Fibroblast of skin of left biceps (primary cell): ENCODE results near the gene KCNH8.

Experiments
- DNase-seq, 2 experiments: peaks; one replicate each; pipeline ENCODE4 v3.0.0-alpha.2; 2013; ENCODE audit warnings: low read depth in 2 of 2

The KCNH8 gene

DNA sequence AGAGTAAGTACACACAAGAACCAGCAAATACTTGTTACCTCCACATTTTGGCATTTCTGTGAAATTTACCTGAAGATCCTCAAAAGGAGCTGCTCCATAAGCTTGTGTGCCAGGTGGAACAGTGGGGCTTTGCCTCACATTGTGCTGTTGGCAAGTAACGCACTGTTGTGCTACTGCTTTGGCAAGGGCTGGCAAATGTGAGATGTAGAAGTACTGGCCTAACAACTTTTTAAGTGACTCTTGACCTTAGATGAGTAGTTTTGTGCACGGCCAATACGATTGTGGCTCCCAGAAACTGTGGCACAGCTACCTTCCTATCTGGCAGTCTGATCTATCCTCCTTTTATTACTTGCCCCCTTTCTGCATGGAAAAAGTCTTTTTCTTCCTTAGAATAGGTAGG is 337.0 kb downstream of the KCNH8 start:
- no peak for DNase-seq

DNA sequence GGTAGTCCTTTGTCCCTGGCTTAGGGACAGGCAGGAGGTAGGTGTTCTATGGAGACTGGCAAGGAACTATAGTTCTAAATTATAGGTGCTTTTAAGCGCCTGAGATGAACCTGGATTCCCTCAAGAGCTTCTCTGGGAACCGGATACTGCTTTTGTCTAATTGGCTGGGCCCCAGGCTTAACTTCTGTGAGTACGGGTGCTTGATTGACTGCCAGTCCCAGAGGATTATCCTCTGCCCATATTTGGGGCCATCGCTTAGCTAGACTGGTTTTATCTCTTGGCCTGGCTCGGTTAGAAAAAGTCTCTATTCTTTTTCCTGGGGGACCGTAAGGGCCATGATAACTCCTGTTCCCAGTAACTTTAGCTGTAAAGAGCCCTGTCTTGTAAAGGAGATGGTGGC is 339.1 kb downstream of the KCNH8 start:
- DNase-seq = no peak

DNA sequence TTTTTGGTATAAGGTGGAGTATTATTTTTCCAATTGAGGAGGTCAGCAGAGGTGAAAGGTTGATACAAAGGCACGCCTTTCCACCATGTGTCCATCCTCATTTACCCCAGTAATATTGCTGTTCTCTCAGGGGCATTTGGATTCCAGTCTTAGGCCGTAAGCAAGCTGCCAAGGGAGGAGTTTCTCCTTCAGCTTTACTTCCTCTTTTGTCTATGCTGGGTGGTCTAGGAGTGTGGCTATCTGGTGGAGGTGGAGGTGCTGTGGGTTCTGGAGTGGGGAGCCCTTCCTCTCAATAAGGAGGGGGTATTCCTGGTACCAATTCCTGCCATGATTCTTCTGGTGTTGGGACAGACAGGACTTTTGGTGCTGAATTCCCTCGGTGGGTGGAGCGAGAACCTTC is 340.6 kb downstream of the KCNH8 start:
- DNase-seq = no peak

DNA sequence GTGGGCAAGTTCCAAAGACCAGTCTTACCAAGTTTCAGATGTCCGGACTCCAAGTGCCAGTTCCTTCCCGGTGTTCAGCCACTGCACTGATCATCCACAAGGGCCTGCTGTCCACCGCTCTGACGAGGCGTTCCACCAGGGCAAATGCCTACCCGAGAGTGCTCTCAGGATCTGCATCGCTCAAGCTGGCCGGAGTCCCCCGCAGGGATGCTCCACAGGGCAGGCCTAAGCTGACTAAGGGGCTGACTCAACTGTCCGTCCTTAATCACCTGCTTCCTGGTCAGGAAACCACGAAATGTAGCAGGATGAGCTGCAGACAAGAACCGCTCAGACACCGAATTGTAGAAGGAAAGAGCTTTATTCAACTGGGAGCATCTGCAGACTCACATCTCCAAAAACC is 341.6 kb downstream of the KCNH8 start:
- no peak for DNase-seq

DNA sequence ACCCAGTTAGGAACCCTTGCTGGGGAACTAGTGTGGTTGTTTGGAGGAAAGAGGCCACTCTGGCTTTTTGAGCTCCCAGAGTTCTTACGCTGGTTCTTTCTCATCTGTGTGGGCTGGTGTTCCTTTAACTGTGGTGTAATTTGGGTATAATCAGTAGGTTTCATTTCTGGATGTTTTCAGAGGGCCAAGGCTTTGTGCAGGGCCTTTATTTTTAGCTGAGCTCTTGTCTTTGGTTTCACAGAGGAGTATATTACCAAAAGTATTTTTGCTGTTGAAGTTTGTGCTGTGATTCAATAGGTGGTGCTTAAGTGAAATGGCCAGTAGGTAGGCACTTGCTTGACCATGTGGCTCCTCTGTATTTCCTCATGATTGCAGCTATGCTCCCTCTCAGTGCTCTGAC is 357.9 kb downstream of the KCNH8 start:
- DNase-seq = no peak

DNA sequence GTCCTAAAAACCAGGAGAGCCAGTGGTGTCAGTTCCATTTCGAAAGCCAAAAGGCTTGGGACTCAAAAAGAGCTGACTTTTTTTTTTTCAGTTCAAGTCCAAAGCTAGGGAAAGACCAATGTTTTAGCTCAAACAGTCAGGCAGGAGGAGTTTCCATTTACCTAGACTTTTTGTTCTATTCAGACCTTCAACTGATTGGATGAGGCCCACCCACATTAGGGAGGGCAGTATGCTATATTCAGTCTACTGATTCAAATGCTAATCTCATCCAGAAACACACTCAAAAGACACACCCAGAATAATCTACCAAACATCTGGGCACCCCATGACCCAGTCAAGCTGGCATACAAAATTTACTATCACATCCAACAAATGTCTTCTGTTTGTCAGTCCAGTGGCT is 374.0 kb downstream of the KCNH8 start:
- no peak for DNase-seq

DNA sequence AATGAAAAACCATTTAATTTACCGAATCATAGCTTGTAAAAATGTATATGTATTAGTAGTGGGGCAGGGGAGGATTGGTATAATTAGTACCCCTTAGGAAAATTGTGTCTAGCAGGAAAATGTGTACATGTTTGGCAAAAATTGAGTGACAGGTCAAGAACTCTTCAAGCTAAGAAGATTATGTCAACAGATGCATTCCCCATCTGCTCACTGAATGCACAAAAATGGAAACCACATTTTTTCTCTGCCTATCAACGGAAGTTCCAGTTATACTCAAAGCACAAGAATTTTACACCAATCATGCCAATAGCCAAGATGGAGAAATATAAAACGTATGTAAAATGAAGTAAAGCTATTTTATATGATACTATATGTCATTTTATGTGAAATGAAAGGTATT is 377.8 kb downstream of the KCNH8 start:
- DNase-seq = no peak

DNA sequence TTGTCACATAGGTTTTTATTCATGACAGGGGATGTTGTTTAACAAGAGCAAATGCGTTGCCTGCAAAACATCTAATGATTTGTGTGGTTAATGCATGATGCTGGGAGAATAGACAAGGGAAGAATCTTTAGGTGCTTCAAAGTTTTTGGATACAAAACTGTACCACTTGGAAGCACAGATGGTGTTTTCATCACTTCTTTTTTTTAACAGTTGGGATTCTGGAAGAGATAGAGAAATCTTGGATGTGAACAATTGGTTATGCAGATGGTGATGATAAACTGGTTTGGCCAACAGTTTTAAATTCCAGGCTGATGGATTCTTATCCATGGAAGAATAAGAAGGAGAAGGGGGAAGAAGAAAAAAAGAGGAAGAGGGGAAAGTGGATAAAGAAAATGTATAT is 379.4 kb downstream of the KCNH8 start:
- DNase-seq = no peak

DNA sequence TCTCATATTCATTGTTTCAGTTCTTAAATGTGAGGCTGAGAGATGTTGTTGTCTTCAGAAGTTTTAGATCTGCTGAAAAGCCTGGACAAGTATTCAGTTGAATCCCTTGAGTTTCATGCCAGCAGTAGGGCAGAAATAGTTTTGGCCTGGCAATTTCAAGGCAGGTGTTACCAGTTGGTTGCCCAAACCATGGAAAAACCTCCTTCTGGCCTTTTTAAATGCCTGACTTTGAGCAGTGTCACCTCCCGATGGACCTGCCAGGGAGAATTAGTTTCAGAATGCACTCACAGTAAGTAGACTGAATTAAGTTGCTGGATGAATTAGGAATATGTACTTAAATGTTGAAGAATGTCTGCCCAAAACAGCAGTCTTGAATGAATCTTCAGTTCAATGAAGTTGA is 383.1 kb downstream of the KCNH8 start:
- DNase-seq = no peak

DNA sequence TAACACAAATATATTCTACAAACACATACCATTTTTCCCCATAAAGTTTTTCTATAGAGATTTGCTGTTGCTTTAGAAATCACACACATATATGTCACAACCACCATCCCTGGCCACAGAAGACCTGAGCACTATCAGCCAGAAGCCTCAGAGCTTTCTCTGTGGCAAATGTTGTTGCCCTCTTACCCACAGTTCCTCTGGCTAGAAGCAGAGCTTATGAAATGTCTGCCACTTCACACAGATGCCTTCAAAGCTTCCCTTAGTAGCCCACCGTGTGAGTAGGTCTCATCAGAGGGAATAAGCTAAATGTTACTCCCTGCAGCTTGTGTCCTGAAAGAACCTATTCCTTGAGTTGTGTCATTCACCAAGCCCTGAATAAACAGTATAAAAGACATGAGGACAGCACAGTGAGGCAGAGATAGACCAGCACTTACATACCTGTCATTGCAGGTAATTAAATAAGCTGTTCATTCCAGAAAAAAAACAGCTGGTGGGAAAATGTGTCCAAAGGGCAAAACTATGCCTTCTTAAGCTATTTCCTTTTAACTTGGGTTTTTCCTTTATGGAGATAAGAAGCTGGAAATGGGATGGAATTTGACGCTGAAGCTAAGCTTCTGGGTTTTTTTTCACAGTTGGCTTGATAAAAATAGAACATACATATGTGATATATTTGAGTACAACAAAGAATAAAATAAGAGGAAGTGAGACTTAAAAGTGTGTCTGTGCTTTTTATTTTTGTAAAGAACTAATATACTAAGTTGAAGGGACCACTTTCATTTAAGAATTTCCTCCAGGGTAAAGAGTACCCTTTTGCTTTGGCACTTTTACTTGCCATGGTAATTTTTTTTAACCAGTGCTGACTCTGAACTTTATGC is 391.4 kb downstream of the KCNH8 start:
- no peak for DNase-seq

DNA sequence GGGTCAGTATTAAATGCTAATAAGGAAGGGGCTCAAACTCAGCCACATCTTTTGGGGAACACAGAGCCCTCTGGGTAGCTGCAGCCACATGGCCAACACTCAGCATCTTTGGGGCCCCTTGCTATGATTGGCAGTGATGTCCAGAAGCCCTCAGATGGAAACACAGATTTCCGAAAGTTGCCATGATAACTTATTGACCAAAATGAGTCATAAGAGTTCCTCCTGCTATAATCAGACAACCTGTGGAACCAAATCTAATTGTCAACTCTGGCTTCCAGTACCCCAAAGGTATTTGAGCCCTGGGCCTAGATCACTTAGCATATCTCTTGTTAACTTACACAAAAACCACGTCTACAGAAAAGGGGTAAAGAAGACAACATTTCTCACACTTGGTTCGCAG is 392.2 kb downstream of the KCNH8 start:
- no peak for DNase-seq

DNA sequence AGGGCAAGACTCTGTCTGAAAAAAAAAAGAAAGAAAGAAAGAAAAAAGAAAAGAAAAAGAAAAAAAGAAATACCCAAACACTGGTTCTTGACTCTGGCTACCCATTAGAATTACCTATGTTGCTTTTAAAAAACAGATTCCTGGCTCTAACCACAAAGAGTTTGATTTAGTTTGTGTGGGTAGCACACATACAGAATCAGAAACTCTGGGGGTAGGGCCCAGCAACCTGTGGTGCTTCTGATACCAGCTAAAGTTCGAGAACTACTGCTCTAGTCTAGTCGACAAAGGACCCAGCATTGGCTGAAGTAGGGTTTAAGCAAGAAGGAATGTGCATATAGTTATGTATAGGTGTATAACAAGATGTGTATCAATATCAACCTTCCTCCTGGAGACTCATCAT is 393.0 kb downstream of the KCNH8 start:
- DNase-seq = no peak

DNA sequence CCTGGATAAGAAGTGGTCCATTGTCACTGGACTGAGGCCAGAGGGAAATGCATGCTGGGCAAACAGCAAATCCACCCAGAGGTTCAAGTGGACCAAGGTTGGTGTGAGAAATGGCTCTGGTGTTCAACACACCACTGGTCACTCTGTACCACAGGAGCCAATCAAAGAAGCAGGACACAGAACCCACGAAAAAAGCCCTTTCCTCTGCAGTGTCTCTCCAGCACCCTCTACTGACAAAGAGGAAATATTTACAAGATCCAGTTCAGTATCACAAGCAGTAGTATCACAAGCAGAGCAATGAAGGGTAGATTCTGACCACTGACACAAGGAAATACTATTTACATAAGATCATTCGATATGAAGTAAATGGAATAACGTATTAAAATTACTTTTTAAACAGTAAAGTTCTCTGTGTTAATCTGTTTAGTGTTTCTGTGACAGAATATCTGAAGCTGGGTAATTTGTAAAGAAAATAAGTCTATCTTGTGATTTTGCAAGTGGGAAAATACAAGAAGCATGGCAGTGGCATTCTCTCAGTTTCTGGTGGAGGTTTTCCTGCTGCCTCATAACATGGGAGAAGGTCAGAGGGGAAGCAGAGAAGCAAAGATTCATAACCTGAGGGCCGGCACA is 395.0 kb downstream of the KCNH8 start:
- DNase-seq = no peak

DNA sequence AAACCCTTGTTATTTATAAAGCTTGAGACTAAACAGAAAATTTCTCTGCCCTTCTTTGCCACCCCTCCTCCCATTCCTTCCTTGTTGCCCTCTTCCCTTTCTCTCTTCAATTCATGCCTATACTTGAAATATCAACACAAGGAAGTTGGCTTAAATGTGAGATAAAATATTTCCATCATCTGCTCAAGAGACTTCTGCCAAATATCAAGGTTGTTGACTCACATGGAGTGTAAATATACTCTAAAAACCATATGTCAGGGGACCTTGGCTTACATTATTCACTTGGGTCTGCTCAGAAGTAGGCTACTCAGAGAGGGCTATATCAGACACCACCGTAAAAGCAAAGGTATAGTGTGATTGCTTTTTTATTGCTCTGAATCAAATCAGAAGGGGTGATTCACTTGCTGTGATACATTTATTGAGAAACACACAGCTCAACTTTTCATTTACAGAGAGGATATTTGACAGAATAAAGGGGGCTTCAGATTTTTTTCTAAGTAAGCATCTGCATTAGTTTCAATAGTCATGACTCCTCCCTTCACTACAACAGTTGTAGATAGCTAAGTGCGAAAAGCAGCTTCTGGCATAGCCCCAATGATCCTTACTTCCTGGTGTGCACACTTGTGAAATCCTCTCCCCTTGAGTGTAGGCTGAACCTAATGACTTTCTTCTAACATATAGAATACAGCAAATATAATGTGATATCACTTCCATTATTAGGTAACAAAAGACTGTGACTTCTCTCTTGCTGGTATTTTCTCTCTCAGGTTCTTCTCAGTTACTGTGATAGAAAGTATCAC is 399.6 kb downstream of the KCNH8 start:
- DNase-seq = no peak

DNA sequence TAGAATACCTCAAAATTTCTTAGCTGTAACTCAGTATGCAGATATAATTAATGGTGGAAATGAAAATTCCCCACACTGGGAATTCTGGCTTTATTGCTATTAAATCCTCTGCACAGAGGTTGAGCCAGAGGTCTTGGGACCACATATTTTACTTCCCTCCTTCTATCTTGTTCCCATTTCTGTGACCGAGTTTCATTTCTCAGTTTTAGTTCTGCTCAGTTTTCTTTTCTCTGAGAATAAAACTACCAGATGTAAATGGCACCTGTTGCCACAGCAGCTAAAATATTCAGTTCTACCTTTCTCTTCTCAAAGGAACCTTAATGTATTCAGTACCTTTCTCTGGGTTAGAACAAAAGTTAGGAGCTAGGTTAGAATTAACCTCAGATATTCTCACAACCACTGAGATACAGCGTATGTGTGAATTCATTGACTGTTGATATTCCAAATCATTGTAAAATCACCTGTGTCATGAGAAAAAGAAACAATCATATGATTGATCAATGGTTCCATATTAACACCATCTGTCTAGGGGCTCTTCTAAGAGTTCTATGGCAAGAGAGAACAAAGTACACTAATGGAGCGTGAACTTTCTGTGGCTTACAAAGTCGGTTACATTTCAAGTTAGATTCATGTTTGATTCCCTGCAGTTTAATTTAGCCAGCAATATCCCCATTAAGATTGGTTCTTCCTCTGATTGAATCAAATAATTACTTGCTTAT is 411.6 kb downstream of the KCNH8 start:
- no peak for DNase-seq

DNA sequence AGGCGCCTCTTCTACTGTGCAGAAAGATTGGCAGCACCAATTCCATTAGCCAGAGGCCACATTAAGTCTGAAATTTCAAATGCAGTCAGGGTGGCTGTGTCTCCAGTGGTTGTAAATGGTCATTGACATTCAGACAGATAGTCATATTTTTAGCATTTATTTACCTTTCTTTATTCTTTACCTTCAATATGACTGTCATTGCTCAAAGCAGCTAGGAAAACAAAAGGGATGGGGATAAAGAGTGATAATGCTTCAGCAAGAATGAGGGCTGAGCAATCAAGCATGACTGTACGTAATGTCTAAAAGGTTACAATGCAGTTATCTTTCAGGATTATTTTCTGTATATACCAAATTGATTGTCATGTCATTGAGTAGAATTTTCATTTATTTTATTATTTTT is 425.3 kb downstream of the KCNH8 start:
- DNase-seq = no peak

DNA sequence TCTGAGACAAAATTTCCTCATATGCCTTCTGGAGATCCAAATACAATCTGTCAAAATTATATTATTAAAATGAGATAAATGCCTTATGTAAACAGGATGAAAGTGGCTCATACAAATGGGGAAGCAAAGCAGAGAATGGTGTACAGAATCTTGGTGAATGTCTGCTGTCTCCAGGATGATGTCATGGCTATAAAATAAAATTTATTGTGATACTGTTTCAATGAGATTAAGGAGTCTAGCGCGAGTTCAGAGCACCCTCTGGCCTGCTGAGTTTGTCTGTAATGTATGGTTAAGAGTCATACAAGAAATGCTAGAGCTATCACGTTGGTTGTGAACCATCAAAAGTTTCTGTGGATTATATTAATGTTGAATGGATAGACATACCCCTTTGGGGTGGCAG is 426.0 kb downstream of the KCNH8 start:
- no peak for DNase-seq

DNA sequence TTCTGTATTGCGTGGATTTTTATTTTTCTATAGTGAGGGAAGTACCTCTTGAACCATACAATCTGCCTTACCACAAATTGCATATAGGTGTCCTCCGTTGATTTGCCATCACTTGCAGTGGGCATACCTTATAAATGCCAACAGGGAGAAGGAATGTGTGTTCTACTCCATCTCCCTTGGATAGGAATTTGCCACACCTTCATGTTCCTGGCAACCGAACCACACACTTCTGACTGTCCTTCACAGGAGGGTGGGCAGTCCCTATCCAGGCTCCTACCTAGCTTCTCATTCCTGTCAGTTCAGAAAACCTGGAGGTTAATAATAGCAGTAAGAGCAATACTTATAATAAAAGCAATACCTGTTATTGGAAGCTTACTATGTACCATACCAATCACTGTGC is 428.0 kb downstream of the KCNH8 start:
- no peak for DNase-seq
